ENCODE results near the gene CIDEC.

CIDEC gene

DNA sequence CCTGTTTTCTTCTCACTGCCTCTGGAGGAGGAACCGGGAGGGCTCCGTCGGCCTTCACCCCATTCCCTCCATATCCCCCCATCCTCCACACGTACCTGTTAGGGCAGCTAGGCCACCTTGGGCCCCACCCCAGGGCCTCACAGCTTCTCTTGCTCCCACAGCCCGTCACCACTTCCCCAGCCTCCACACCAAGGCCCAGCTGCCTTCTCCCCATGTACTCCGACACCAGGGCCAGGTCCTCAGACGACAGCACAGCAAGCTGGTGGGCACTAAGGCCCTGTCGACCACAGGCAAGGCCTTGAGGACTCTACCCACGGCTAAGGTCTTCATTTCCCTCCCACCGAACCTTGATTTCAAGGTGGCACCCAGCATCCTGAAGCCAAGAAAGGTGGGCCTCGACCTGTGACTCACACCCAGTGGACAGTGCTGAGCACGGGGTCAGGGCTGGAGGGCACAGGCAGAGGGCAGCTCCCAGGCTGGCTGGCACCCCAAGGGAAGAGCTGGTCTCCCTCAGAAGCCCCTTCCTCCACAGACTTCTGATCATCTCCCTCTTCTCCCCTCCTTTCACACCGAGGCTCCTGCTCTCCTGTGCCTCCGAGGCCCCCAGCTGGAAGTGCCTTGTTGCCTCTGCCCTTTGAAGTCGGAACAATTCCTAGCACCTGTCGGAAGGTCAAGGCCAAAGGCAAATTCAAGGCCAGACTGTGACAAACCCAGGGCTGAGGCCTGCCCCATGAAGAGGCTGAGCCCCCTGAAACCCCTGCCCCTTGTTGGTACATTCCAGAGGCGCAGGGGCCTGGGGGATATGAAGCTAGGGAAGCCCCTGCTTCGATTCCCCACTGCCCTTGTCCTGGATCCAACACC, 45.3 kb downstream of the CIDEC start:
- TF ChIP-seq, protein P1, sequence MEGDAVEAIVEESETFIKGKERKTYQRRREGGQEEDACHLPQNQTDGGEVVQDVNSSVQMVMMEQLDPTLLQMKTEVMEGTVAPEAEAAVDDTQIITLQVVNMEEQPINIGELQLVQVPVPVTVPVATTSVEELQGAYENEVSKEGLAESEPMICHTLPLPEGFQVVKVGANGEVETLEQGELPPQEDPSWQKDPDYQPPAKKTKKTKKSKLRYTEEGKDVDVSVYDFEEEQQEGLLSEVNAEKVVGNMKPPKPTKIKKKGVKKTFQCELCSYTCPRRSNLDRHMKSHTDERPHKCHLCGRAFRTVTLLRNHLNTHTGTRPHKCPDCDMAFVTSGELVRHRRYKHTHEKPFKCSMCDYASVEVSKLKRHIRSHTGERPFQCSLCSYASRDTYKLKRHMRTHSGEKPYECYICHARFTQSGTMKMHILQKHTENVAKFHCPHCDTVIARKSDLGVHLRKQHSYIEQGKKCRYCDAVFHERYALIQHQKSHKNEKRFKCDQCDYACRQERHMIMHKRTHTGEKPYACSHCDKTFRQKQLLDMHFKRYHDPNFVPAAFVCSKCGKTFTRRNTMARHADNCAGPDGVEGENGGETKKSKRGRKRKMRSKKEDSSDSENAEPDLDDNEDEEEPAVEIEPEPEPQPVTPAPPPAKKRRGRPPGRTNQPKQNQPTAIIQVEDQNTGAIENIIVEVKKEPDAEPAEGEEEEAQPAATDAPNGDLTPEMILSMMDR (IDR thresholded peaks at IDR 0.05), result no peak
- no peak for TF ChIP-seq ZFX (IDR thresholded peaks at IDR 0.05; ENCODE audit: borderline replicate concordance)
- H3K27ac ChIP-seq, result no peak overlapping the region

DNA sequence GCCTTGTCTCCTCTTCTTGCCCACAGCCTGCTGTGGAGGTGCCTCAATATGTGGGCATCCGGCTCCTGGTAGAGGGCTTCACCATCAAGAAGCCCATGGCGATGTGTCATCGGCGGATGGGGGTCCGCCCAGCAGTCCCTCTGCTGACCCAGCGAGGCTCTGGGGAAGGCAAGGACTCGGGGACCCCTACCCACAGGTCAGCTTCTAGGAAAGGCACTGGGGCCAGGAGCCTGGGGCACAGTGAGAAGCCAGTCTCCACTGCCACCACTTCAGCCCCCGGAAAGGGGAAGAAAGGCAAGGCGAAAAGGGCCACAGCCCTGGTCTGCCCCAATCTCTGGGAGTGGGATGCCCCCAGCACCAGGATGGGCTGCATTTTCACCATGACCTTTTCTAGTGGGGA, 47.0 kb downstream of the CIDEC start:
- TF ChIP-seq ZFX (IDR thresholded peaks at IDR 0.05; ENCODE audit: borderline replicate concordance), result no peak
- TF ChIP-seq, protein P1 (IDR thresholded peaks at IDR 0.05), result no peak

DNA sequence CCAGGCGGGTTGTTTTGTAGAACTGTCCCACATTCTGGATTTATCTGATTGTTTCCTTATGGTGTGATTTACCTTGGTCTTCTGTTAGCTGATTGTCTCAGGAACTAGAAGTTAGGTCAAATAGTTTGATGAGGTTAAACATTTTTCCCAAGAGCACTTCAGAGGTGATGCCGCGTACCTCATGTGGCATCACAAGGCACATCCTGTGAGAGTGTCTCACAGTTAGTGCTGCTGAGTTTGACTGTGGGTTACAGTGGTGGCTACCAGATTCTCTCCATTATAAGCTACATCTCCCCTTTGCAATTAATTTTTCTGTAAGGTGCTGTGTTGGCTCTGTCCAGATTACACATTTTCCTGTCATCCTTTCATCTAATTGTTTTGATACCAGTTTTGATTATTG, 48.8 kb downstream of the CIDEC start:
- no peak overlapping the region for H3K27ac ChIP-seq
- no peak for TF ChIP-seq ZFX (IDR thresholded peaks at IDR 0.05; ENCODE audit: borderline replicate concordance)
- TF ChIP-seq, protein P1 (IDR thresholded peaks at IDR 0.05), result no peak

More for the DNA sequence above, 47.0 kb downstream of the CIDEC start:
- no peak overlapping the region for H3K27ac ChIP-seq

DNA sequence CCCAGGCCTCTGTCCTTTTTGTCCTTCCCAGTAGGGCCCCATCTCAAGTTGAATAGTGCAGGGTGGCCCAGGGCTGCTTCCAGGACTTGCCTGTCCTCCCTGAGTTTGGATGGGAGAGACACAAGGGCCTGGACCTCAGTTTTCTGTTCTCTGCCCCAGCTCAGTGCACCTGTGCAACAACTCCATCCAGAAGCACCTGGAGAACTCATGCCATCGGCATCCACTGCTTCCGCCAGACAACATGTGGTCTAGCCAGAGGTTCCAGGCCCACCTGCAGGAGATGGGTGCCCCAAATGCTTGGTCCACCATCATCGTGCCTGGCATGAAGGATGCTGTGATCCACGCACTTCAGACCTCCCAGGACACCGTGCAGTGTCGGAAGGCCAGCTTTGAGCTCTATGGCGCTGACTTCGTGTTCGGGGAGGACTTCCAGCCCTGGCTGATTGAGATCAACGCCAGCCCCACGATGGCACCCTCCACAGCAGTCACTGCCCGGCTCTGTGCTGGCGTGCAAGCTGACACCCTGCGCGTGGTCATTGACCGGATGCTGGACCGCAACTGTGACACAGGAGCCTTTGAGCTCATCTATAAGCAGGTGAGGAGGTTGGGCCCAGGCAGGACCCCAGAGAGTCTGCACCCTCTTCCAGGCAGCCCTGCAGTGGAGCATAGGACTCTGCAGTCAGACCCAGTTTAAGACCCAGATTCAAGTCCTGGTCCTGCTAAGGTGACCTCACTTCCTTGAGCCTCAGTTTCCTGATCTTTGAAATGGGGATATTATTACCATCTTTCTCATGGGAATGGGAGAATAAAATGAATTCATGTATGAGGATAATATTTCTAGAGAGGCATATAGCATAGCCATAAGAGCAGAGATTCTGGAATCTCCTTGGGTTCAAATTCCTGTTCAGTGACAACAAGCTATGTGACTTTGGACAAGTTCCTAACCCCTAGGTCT, 51.0 kb downstream of the CIDEC start:
- H3K27ac ChIP-seq, result no peak overlapping the region
- TF ChIP-seq, protein P1 (IDR thresholded peaks at IDR 0.05), result no peak
- no peak for TF ChIP-seq ZFX (IDR thresholded peaks at IDR 0.05; ENCODE audit: borderline replicate concordance)

DNA sequence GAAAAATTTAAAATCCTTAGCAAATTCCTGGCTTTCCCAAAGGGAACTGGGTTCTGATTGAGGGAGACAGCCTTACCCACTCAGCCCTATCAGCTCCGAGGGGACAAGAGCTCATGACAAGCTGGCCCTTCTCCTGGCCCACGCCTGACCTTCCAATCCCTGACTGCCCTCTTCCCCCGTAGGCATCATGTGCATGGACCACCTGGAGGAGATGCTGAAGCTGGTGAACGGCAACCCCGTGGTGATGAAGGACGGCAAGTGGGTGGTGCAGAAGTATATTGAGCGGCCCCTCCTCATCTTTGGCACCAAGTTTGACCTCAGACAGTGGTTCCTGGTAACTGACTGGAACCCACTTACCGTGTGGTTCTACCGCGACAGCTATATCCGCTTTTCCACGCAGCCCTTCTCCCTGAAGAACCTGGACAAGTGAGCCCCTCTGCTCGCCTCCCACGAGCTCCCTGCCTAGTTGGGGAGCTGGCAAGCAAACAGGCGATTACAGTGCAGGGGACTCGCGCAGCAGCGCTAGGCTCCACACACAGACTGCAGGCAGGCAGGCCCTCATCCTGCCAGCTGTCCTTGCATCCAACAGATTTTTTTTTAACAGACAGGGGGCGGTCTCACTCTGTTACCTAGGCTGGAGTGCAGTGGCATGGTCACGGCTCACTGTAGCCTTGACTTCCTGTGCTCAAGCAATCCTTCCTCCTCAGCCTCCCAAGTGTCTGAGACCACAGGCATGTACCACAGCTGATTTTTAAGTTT, 53.1 kb downstream of the CIDEC start:
- H3K27ac ChIP-seq, result no peak overlapping the region
- TF ChIP-seq ZFX (IDR thresholded peaks at IDR 0.05; ENCODE audit: borderline replicate concordance), result no peak
- TF ChIP-seq, protein P1 (IDR thresholded peaks at IDR 0.05), result peak; percentile 66

DNA sequence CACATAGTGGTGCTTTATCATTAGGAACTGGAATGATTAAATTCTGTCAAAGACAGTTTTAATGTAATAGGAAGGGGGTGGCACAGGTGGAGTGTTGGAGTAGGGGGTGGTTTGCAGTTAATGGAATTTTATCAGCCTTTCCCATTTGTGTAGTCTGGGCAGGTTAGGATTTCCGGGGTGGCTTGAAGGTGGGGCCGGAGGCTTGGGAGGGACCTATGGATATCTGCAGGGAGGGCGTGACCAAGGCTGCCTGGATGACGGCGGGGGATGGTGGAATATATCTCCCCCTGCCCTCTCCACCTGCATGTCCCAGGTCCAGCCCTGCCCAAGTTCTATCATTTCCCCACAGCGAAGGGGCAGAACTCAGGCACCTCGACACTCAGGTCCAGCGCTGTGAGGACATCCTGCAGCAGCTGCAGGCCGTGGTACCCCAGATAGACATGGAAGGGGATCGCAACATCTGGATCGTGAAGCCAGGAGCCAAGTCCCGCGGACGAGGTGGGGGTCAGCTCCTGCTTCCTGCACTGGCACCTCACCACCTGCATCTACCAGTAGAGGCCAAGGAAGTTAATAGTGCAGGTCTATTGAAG, 54.5 kb downstream of the CIDEC start:
- no peak overlapping the region for H3K27ac ChIP-seq
- no peak for TF ChIP-seq ZFX (IDR thresholded peaks at IDR 0.05; ENCODE audit: borderline replicate concordance)
- TF ChIP-seq, protein P1 (IDR thresholded peaks at IDR 0.05), result no peak
